ENCODE data around the gene BRPF1.

Gene BRPF1

DNA sequence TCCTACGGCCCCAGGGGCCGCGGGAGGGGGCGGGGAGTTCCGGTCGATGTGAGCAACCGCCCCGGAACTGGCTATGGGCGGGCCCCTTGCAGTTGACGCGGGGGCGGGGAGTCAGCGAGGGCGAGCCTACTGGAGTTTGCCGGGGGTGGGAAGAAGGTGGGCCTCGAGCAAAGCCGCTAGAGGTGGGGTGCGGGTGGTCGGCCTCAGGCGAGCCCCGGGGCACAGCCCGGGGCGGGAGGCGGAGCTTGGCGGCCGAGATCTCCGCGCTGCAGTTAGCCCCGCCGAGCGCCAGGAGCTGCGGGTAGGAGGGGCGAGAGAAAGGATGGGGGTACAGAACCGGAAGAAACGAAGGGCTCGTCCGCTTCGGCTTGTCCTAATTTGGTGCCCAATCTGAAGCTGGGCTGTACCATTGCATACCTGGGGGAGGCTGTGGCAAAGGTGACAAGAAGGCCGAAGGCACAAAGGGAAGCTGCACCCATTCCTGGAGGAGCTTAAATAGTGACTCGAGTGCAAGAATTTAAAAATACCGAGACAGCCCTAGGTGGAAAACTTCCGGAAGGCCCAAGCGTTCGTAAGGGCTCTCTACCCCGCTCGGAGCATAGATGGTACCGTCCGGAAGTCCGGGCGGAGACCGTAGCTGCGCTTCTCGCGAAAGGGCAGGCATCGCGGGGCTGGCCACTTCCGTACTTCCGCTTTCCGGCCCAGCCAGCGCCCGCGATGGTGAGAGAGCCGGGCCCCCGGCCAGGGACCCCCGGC, 61.0 kb downstream of the BRPF1 start, which contains the start of the genes ARPC4 and TADA3:
ARPC4 (plus strand) TSS at position 678 of the 756 bp plus-strand sequence; CDS start at position 718, 40 bp downstream.
TADA3 (minus strand) TSS at position 69 of the 756 bp plus-strand sequence. CDS start 1,007 bp downstream, outside the sequence.
- peak; percentile 96 for DNase-seq

DNA sequence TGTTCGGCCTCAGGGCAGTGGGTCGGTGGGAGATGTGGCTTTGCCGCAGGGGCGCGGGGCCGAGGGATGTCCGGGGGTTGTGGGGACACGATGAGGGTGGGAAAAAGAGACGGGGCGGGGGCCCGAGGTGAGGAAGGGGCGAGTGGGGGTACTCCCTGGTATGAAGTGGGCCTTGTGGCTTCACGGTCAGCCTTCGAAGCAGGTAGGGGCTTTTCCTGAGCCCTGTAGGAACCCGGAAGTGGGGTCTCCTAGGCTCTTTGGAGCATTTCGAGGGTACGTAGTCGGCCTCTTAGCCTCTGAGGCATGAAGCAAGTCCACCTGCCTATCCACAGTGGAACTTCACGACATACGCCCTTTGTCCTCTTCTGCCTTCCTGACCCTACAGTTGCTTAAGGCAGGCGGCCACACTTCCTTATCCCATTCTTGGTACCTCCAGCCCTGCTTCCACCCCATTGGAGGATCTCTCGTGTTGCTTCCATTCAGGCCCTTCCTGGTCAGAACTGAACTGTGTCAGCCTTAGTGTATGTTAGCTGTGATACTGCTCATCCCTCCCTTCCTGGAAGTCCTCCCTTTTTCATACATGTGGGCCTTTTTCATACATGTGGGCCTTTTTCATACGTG, 61.7 kb downstream of the BRPF1 start:
- peak; percentile 21 for DNase-seq

DNA sequence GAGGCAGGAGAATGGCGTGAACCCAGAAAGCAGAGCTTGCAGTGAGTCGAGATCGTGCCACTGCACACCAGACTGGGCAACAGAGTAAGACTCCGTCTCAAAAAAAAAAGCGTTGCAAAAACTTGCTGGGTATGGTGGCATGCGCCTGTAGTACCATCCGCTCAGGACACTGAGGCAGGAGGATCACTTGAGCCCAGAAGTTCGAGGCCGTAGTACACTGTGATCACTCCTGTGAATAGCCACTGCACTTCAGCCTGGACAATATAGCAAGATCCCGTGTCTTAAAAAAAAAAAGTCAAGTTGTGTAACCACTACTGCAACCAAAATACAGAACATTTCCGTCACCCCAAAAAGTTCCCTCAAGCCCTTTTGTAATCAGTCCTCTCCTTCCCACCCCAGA, 62.9 kb downstream of the BRPF1 start:
- no peak for DNase-seq

DNA sequence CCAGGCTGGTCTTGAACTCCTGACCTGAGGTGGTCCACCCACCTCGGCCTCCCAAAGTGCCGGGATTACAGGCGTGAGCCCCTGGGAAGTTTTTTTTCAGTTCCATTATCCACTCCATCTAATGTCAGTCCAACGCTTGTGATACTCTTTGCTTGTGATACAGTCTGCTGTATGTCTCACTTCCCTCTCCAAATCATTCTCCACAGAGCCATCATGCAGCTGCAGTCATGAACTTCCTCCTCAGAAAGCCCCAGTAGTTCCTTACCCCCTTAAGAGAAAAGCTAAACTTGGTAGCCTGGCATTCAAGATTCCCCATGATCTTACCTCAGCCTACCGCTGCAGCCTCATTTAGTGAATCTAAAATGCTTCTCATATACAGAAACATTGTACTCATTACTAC, 63.7 kb downstream of the BRPF1 start:
- DNase-seq: no peak

DNA sequence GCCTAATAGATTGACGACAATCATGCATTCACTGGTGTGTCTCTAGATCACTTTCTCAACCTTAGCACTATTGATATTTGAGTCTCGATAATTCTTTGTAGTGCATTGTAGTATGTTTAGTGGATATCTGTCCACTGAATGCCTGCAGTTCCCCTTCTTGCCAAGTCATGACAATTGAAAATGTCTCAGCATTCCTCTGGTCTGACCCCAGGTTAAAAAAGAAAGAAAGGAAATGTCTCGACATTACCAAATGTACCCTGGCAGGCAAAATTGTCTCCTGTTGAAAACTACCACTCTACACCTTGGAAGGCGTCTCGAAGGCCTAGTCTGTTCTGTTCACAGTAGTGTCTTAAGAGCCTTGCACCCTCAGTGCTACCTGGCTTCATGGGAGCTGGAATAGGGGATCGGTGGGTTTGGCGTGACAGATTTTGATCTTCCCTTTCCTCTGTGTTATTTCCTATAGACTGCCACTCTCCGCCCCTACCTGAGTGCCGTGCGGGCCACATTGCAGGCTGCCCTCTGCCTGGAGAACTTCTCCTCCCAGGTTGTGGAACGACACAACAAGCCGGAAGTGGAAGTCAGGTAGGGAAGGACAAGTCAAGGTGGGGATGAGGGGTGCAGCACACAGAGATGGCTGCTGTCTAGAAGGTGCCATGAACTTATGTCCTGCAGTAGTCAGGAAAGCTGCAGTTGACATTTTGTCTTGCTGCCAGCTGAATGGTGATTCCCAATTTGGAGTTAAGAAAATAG, 65.8 kb downstream of the BRPF1 start:
- DNase-seq: no peak
